Ascending aorta (tissue), 2 donors: ENCODE data around the gene MYO3B. TPM values are rescaled to one million over a fixed set of nuclear protein-coding genes. Genes with fewer than 3 reads are reported as not detected.
"Not testable (repeated sequence)": the region's sequence is repeated elsewhere in the genome, so short reads cannot be mapped to it uniquely, and the experiment has no call there.

ENCODE experiments used
- DNase-seq, 2 donors: peaks; one replicate each; pipeline ENCODE4 v3.0.0-alpha.2; 2019; ENCODE audit warnings: low spot score in 2 of 2
- H3K27ac ChIP-seq, 2 donors: fragments of 200-600 bp; sonication (generic); one replicate each; pipeline ENCODE4 v1.5.1; 2016 to 2017; ENCODE audit warnings: mild to moderate bottlenecking in 1 of 2
- H3K27me3 ChIP-seq: fragments of 200-600 bp; sonication (generic); one replicate; pipeline ENCODE4 v1.5.1; 2017
- H3K36me3 ChIP-seq, 2 donors: fragments of 200-600 bp; sonication (generic); one replicate each; pipeline ENCODE4 v1.5.1; 2016
- H3K4me1 ChIP-seq, 2 donors: fragments of 200-600 bp; sonication (generic); one replicate each; pipeline ENCODE4 v1.5.1; 2016 to 2017; ENCODE audit warnings: mild to moderate bottlenecking in 1 of 2
- H3K4me3 ChIP-seq, 2 donors: fragments of 200-600 bp; sonication (generic); one replicate each; pipeline ENCODE4 v1.5.1; 2016 to 2017; ENCODE audit warnings: mild to moderate bottlenecking in 1 of 2
- H3K9me3 ChIP-seq, 2 donors: fragments of 200-600 bp; sonication (generic); one replicate each; pipeline ENCODE4 v1.5.1; 2016
- CTCF ChIP-seq, 3 experiments: fragments of 200-600 bp in 2 of 3; fragments of 450-650 bp in 1 of 3; sonication (generic) in 2 of 3; IDR thresholded peaks; one replicate each; pipeline ENCODE4 v1.5.1; 2016 to 2019; ENCODE audit warnings: antibody characterized with exemption in 3 of 3, mild to moderate bottlenecking in 1 of 3, moderate library complexity in 1 of 3
- intact Hi-C: fragments of 100-400 bp; cut with DNase I; formaldehyde crosslinking; loops from one replicate; pipeline ENCODE4 v1.15.1; 2023
- total RNA-seq: library from RNA; depleted of rRNA; stranded (reverse); fragments of >200 nt; gene quantifications from one replicate; pipeline ENCODE4 v1.1.0, GENCODE V29; 2016

The MYO3B gene
- total RNA-seq, 1 donor from 2014 or later = not detected

- Histone ChIP-seq H3K36me3 (no peaks in the 10 kb centered on the region), H3K4me1 (no peaks in the 10 kb centered on the region), H3K27me3 (no peaks in the 10 kb centered on the region), H3K9me3 (no peaks in the 10 kb centered on the region), H3K27ac (no peak overlapping the region), H3K4me3 (no peak overlapping the region)
- no peak for TF ChIP-seq CTCF (IDR thresholded peaks at IDR 0.05)
- DNase-seq = no peak
- intact Hi-C loops = no loop called here
Measured at GRCh38 chr2:170660409-170660808, 482.5 kb downstream of the MYO3B start.

GRCh38 chr2:170665743-170666142 is 487.8 kb downstream of the MYO3B start:
- no peaks in the 10 kb centered on the region for H3K27me3 ChIP-seq
- DNase-seq = no peak
- no peaks in the 10 kb centered on the region for H3K9me3 ChIP-seq
- H3K4me1 ChIP-seq = no peaks in the 10 kb centered on the region
- no peak overlapping the region for H3K27ac ChIP-seq
- no peaks in the 10 kb centered on the region for H3K36me3 ChIP-seq
- intact Hi-C loops = no loop called here
- H3K4me3 ChIP-seq = no peak overlapping the region
- TF ChIP-seq CTCF (IDR thresholded peaks at IDR 0.05) = no peak

GRCh38 chr2:170669909-170670308 is 492.0 kb downstream of the MYO3B start:
- TF ChIP-seq CTCF (IDR thresholded peaks at IDR 0.05) = no peak
- Histone ChIP-seq H3K27me3 (no peaks in the 10 kb centered on the region), H3K27ac (no peak overlapping the region), H3K9me3 (no peaks in the 10 kb centered on the region), H3K36me3 (no peaks in the 10 kb centered on the region), H3K4me1 (no peaks in the 10 kb centered on the region), H3K4me3 (no peak overlapping the region)
- intact Hi-C loops = no loop called here
- DNase-seq = no peak

- H3K27ac ChIP-seq = no peak overlapping the region
- TF ChIP-seq CTCF (IDR thresholded peaks at IDR 0.05) = no peak
- H3K9me3 ChIP-seq = no peaks in the 10 kb centered on the region
- H3K4me3 ChIP-seq = no peak overlapping the region
- no peaks in the 10 kb centered on the region for H3K36me3 ChIP-seq
- no peak for DNase-seq
- intact Hi-C loops = no loop called here
- no peaks in the 10 kb centered on the region for H3K27me3 ChIP-seq
- no peaks in the 10 kb centered on the region for H3K4me1 ChIP-seq
Measured at GRCh38 chr2:170670651-170671050, 492.7 kb downstream of the MYO3B start.

- Histone ChIP-seq H3K27ac (no peak overlapping the region), H3K4me3 (no peak overlapping the region), H3K9me3 (no peaks in the 10 kb centered on the region), H3K27me3 (no peaks in the 10 kb centered on the region), H3K36me3 (no peaks in the 10 kb centered on the region), H3K4me1 (no peaks in the 10 kb centered on the region)
- intact Hi-C loops = no loop called here
- TF ChIP-seq CTCF (IDR thresholded peaks at IDR 0.05) = no peak
- DNase-seq = no peak
Measured at GRCh38 chr2:170671079-170671478, 493.1 kb downstream of the MYO3B start.

GRCh38 chr2:170674282-170674681 is 496.3 kb downstream of the MYO3B start:
- H3K4me1 ChIP-seq, H3K27ac ChIP-seq, H3K36me3 ChIP-seq, H3K4me3 ChIP-seq, intact Hi-C loops, H3K9me3 ChIP-seq, DNase-seq, H3K27me3 ChIP-seq: not testable (repeated sequence)
